GM04504 (cell line): ENCODE measurements around the gene TMEM30B.

Experiments used
- DNase-seq: peaks from one replicate; pipeline ENCODE4 v3.0.0-alpha.2; 2012; ENCODE audit warnings: low read depth

Gene TMEM30B

GRCh38 chr14:61233436-61233956, 47.6 kb downstream of the TMEM30B start:
- DNase-seq = no peak

DNA sequence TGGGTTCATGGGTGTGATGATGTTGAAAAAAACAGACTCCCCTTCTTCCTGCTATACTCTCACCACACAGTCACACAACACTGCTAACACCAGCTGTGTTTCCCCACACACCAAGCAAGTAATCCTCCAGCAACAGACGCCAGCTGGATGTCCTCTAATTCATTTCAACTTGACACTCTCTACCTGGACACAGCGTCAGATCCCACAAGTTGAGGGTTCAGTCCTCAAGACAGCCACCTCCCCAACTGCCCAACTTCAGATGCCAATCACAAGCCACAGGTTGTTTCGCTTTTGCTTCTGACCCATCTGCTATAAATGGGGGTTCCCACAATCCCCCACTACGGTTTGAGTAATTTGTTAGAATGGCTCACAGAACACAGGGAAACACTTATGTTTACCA, 49.3 kb downstream of the TMEM30B start:
- DNase-seq = no peak

DNA sequence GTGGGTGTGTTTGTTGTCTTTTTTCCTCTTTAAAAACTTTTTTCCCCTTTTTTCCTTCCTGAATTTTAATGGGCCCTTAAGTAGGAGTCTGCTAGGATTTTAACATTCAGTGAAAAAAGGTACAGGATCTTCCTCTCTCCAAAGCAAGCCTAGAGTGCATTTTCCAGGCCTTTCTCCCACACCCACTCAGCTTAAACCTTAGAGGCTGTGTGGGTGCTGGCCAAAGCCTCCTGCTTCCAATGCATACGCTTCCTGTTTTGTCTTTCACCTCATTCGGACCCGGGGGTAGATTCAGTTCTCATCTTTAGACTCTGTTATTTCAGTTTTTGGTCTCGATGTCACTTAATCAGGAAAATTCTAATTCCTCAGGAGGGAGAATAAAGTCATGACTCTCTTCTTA, 51.2 kb downstream of the TMEM30B start:
- DNase-seq = no peak

DNA sequence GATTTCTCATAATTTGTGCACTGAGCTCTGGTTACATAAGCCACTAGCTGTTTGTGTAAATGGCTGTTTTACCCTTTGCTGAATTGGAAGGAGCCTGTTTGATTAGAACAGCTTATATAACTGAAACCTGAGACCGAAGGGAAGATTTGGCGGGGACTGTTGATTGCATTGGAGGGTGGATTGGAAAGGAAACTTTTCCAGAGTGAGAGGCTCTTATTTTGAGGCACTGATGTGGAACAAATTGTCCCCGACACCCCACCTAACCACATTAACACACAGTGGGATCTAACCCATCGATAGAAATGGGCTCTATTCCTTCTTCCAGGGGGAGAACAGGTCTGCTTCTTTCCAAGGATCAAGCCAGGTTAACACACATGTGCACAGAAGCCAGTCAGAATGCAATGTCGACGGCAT, 51.7 kb downstream of the TMEM30B start:
- no peak for DNase-seq

- DNase-seq = no peak
These were observed 53.1 kb downstream of the TMEM30B start for GRCh38 chr14:61227884-61228591.
